ENCODE results near the gene DDX42. TPM values are rescaled to one million over a fixed set of nuclear protein-coding genes. Genes with fewer than 3 reads are reported as not detected.

Gene DDX42
- total RNA-seq, 1 donor from 2014 or later = 104 TPM

DNA sequence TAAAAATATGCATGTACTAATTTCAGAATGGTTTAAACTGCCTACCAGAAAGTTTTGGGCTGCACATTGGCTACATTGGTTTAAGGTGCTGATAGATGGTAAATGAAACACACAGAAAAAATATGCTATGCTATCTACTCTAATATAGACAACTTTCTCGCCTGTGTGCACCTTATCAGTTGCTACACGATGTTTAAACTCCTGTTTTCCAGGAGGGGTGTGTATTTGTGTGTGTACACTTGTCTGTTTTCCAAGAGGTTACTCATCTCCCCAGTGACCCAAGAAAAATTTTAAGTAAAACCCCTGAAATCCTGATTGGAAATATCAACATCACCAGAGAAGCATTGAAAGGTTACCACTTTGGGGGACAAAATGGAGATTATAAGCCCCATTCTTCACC is 31.6 kb downstream of the DDX42 start:
- TF ChIP-seq EZH2 (IDR thresholded peaks at IDR 0.05) (no peak), EZH2phosphoT487 (IDR thresholded peaks at IDR 0.05) (no peak)
- TF ChIP-seq, protein P1, sequence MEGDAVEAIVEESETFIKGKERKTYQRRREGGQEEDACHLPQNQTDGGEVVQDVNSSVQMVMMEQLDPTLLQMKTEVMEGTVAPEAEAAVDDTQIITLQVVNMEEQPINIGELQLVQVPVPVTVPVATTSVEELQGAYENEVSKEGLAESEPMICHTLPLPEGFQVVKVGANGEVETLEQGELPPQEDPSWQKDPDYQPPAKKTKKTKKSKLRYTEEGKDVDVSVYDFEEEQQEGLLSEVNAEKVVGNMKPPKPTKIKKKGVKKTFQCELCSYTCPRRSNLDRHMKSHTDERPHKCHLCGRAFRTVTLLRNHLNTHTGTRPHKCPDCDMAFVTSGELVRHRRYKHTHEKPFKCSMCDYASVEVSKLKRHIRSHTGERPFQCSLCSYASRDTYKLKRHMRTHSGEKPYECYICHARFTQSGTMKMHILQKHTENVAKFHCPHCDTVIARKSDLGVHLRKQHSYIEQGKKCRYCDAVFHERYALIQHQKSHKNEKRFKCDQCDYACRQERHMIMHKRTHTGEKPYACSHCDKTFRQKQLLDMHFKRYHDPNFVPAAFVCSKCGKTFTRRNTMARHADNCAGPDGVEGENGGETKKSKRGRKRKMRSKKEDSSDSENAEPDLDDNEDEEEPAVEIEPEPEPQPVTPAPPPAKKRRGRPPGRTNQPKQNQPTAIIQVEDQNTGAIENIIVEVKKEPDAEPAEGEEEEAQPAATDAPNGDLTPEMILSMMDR (IDR thresholded peaks at IDR 0.05) = no peak
- H3K4me1 Mint-ChIP-seq = no peaks in the 10 kb centered on the region
- Histone ChIP-seq H4K20me1 (ENCODE audit: low read depth) (peaks cover 16% of the 10 kb centered on the region), H3K36me3 (peaks cover 59% of the 10 kb centered on the region), H3K79me2 (ENCODE audit: low read depth) (no peaks in the 10 kb centered on the region), H3K27ac (no peak overlapping the region), H3K9ac (no peak overlapping the region), H2AFZ (replicated peaks) (no peak overlapping the region), H3K9me3 (ENCODE audit: low read depth) (no peaks in the 10 kb centered on the region), H3K27me3 (no peaks in the 10 kb centered on the region), H3K4me3 (no peak overlapping the region), H3K4me1 (no peaks in the 10 kb centered on the region), H3F3A (ENCODE audit: low read depth) (peaks cover 16% of the 10 kb centered on the region), H3K4me2 (no peak overlapping the region)
- no peak overlapping the region for H3K27ac Mint-ChIP-seq
- no peak for DNase-seq (ENCODE audit: low spot score)
- H3K36me3 Mint-ChIP-seq = peaks cover 31% of the 10 kb centered on the region
- H3K27me3 Mint-ChIP-seq (ENCODE audit: insufficient read depth, low read depth) = no peaks in the 10 kb centered on the region
- no peak overlapping the region for H3K4me3 Mint-ChIP-seq
- no peaks in the 10 kb centered on the region for H3K9me3 Mint-ChIP-seq

DNA sequence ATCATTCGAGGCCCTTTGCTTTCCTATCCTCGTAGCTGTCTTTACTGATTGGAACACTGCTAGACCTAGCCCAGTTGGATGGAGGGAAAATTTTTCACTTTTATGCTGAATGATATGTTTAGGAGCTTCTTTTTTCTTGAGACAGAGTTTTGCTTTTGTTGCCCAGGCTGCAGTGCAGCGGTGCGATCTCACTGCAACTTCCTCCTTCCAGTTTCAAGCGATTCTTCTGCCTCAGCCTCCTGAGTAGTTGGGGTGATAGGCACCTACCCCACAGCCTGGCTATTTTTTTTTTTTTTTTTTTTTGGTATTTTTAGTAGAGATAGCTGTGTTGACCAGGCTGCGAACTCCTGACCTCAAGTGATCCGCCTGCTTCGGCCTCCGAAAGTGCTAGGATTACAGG is 36.0 kb downstream of the DDX42 start:
- Histone ChIP-seq H2AFZ (replicated peaks) (no peak overlapping the region), H3K79me2 (ENCODE audit: low read depth) (no peaks in the 10 kb centered on the region), H3K27me3 (no peaks in the 10 kb centered on the region), H3K27ac (no peak overlapping the region), H3K4me3 (no peak overlapping the region), H3F3A (ENCODE audit: low read depth) (peaks cover 16% of the 10 kb centered on the region), H3K36me3 (peaks cover 40% of the 10 kb centered on the region), H3K9ac (no peak overlapping the region), H3K9me3 (ENCODE audit: low read depth) (no peaks in the 10 kb centered on the region), H3K4me1 (no peaks in the 10 kb centered on the region), H3K4me2 (no peak overlapping the region), H4K20me1 (ENCODE audit: low read depth) (peaks cover 5% of the 10 kb centered on the region)
- H3K27ac Mint-ChIP-seq = no peak overlapping the region
- H3K9me3 Mint-ChIP-seq = no peaks in the 10 kb centered on the region
- no peak for DNase-seq (ENCODE audit: low spot score)
- TF ChIP-seq EZH2phosphoT487 (IDR thresholded peaks at IDR 0.05) (no peak), EZH2 (IDR thresholded peaks at IDR 0.05) (no peak)
- TF ChIP-seq, protein P1 (IDR thresholded peaks at IDR 0.05) = no peak
- no peaks in the 10 kb centered on the region for H3K4me1 Mint-ChIP-seq
- H3K4me3 Mint-ChIP-seq = no peak overlapping the region
- no peaks in the 10 kb centered on the region for H3K27me3 Mint-ChIP-seq (ENCODE audit: insufficient read depth, low read depth)
- peaks cover 38% of the 10 kb centered on the region for H3K36me3 Mint-ChIP-seq

DNA sequence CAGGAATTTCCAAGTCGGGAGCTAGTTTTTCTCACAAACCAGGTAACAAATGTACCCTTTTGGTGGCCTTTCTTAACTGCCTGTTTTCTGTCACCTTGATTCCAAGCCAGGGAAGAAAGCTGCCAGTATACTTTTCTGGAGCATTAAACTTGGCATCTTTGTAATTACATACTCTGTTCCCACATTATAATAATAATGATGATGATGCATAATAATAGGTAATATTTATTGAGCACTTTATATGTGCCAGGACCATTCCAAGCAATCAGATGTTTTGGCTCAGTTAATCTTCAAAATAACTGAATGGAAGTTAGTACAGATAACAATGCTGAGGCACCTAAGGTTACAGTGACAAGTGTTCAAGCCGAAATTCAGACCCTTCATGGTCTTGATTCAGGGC is 42.2 kb downstream of the DDX42 start:
- no peak overlapping the region for H3K27ac Mint-ChIP-seq
- no peaks in the 10 kb centered on the region for H3K4me1 ChIP-seq
- no peaks in the 10 kb centered on the region for H3K79me2 ChIP-seq (ENCODE audit: low read depth)
- peaks cover 2% of the 10 kb centered on the region for H3K27me3 Mint-ChIP-seq (ENCODE audit: insufficient read depth, low read depth)
- no peak for DNase-seq (ENCODE audit: low spot score)
- H3K9ac ChIP-seq = no peak overlapping the region
- peaks cover 47% of the 10 kb centered on the region for H3K36me3 Mint-ChIP-seq
- peaks cover 41% of the 10 kb centered on the region for H3F3A ChIP-seq (ENCODE audit: low read depth)
- H3K4me3 Mint-ChIP-seq = no peak overlapping the region
- no peak for TF ChIP-seq EZH2 (IDR thresholded peaks at IDR 0.05)
- TF ChIP-seq, protein P1 (IDR thresholded peaks at IDR 0.05) = no peak
- no peak for TF ChIP-seq EZH2phosphoT487 (IDR thresholded peaks at IDR 0.05)
- H3K9me3 Mint-ChIP-seq = no peaks in the 10 kb centered on the region
- H4K20me1 ChIP-seq (ENCODE audit: low read depth) = peaks cover 39% of the 10 kb centered on the region
- no peak overlapping the region for H3K4me2 ChIP-seq
- H3K4me3 ChIP-seq = no peak overlapping the region
- no peaks in the 10 kb centered on the region for H3K4me1 Mint-ChIP-seq
- peaks cover 28% of the 10 kb centered on the region for H3K36me3 ChIP-seq
- no peaks in the 10 kb centered on the region for H3K27me3 ChIP-seq
- no peaks in the 10 kb centered on the region for H3K9me3 ChIP-seq (ENCODE audit: low read depth)
- no peak overlapping the region for H2AFZ ChIP-seq (replicated peaks)
- no peak overlapping the region for H3K27ac ChIP-seq
